B cell (primary cell): Measurements from ENCODE around the gene NINJ2. TPM values are rescaled to one million over a fixed set of nuclear protein-coding genes. Genes with fewer than 3 reads are reported as not detected.

Experiments
- ATAC-seq: fragments of 200-7000 bp; cut with Tn5 transposase; one replicate; pipeline ENCODE4 v1.10.0; 2021; ENCODE audit warnings: low read depth, mild to moderate bottlenecking, moderate number of reproducible peaks, moderate library complexity
- CTCF ChIA-PET: fragments of 350-600 bp; sonication (Branson Sonifier 250); formaldehyde crosslinking; loops from one replicate; lab custom pipeline; 2021; ENCODE audit warnings: antibody characterized with exemption, inconsistent platforms; lab: Charles Lee
- POLR2A ChIA-PET: fragments of 350-600 bp; sonication (Branson Sonifier 250); formaldehyde crosslinking; loops from one replicate; lab custom pipeline; 2021; ENCODE audit warnings: antibody characterized with exemption; lab: Charles Lee
- DNase-seq: peaks from one replicate; pipeline ENCODE4 v3.0.0; 2013
- H2AFZ ChIP-seq: 2 replicates; pipeline ENCODE4 v1.6.1; 2012; ENCODE audit warnings: mild to moderate bottlenecking, low read depth, low read length; ENCODE audit not compliant: insufficient read depth, poor library complexity, severe bottlenecking
- H3K27ac ChIP-seq, 2 donors: 1 replicate in 1 of 2; 2 replicates in 1 of 2; pipeline ENCODE4 v1.5.1; 2012 to 2013; ENCODE audit warnings: low read length in 2 of 2, mild to moderate bottlenecking in 2 of 2, moderate library complexity in 1 of 2
- H3K27me3 ChIP-seq, 4 experiments: fragments of 200-600 bp in 1 of 4; sonication (generic) in 1 of 4; replicated peaks in 1 of 4; 1 replicate in 2 of 4; 2 replicates in 2 of 4; pipeline versions ENCODE4 v1.6.1 to v1.7.0; 2013 to 2016; ENCODE audit warnings: low read length in 3 of 4, mild to moderate bottlenecking in 2 of 4, mixed read lengths in 1 of 4, moderate library complexity in 1 of 4; ENCODE audit not compliant: insufficient read depth in 4 of 4, control insufficient read depth in 3 of 4; ENCODE audit errors: control extremely low read depth in 1 of 4
- H3K36me3 ChIP-seq, 2 experiments: replicated peaks in 1 of 2; 1 replicate in 1 of 2; 2 replicates in 1 of 2; pipeline versions ENCODE4 v1.6.1 to v1.7.1; 2013; ENCODE audit warnings: low read length in 1 of 2; ENCODE audit not compliant: insufficient read depth in 2 of 2, control insufficient read depth in 1 of 2; ENCODE audit errors: control extremely low read depth in 1 of 2, extremely low read depth in 1 of 2
- H3K4me1 ChIP-seq, 2 donors: fragments of 200-600 bp in 1 of 2; sonication (generic) in 1 of 2; 1 replicate in 1 of 2; 2 replicates in 1 of 2; pipeline versions ENCODE4 v1.5.1 to v1.6.1; 2013 to 2017; ENCODE audit warnings: low read length in 2 of 2; ENCODE audit not compliant: control insufficient read depth in 2 of 2, insufficient read depth in 2 of 2
- H3K4me2 ChIP-seq: replicated peaks from 2 replicates; pipeline ENCODE3; 2012; ENCODE audit warnings: mild to moderate bottlenecking, low read depth, low read length; ENCODE audit not compliant: poor library complexity, severe bottlenecking
- H3K4me3 ChIP-seq, 5 experiments: fragments of 200-600 bp in 1 of 5; sonication (generic) in 1 of 5; 1 replicate in 3 of 5; 2 replicates in 2 of 5; pipeline versions ENCODE4 v1.5.1 to v1.7.0; 2011 to 2016; ENCODE audit warnings: low read length in 4 of 5, mild to moderate bottlenecking in 4 of 5, low read depth in 2 of 5, control low read depth in 1 of 5, moderate library complexity in 1 of 5; ENCODE audit not compliant: insufficient read depth in 1 of 5; ENCODE audit errors: control extremely low read depth in 1 of 5, extremely low read depth in 1 of 5
- H3K79me2 ChIP-seq: fragments of 200-600 bp; sonication (generic); one replicate; pipeline ENCODE4 v1.6.0; 2016; ENCODE audit warnings: low read length; ENCODE audit not compliant: control insufficient read depth, insufficient read depth
- H3K9ac ChIP-seq: fragments of 200-600 bp; sonication (generic); 2 replicates; pipeline ENCODE4 v1.6.1; 2017; ENCODE audit warnings: mild to moderate bottlenecking, low read length, moderate library complexity
- H3K9me3 ChIP-seq, 3 donors: one replicate each; pipeline versions ENCODE4 v1.6.1 to v1.7.1; 2013; ENCODE audit warnings: low read length in 2 of 3; ENCODE audit not compliant: control insufficient read depth in 2 of 3, insufficient read depth in 1 of 3; ENCODE audit errors: control extremely low read depth in 1 of 3
- H4K20me1 ChIP-seq: 2 replicates; pipeline ENCODE4 v1.6.0; 2012; ENCODE audit warnings: mild to moderate bottlenecking, low read length; ENCODE audit not compliant: insufficient read depth, control insufficient read depth, poor library complexity, severe bottlenecking
- H3K27ac Mint-ChIP-seq: one replicate; pipeline ENCODE4 v1.8.0; 2021; ENCODE audit warnings: mixed read lengths
- H3K27me3 Mint-ChIP-seq: one replicate; pipeline ENCODE4 v1.8.0; 2021; ENCODE audit warnings: mixed read lengths
- H3K4me1 Mint-ChIP-seq: one replicate; pipeline ENCODE4 v1.8.0; 2021; ENCODE audit warnings: mixed read lengths
- H3K4me3 Mint-ChIP-seq: one replicate; pipeline ENCODE4 v1.8.0; 2021; ENCODE audit warnings: mixed read lengths
- H3K9me3 Mint-ChIP-seq: one replicate; pipeline ENCODE4 v1.8.0; 2022; ENCODE audit warnings: mixed read lengths; ENCODE audit not compliant: insufficient read depth
- CTCF ChIP-seq: fragments of 200-600 bp; IDR thresholded peaks from one replicate; pipeline ENCODE4 v1.8.0; 2022; ENCODE audit warnings: antibody characterized with exemption, mild to moderate bottlenecking
- EZH2 ChIP-seq: IDR thresholded peaks from 2 replicates; pipeline ENCODE4 v1.6.1; 2012; ENCODE audit warnings: borderline replicate concordance, low read depth, mild to moderate bottlenecking, moderate library complexity, low read length; ENCODE audit not compliant: insufficient read depth, poor library complexity, severe bottlenecking
- WGBS: methylation state at CpG from one replicate; pipeline ENCODE4 v1.1.5; 2013; ENCODE audit warnings: missing lambda C conversion rate; ENCODE audit not compliant: insufficient coverage; 5-methylcytosine and 5-hydroxymethylcytosine counted together
- intact Hi-C: fragments of 100-400 bp; cut with micrococcal nuclease; formaldehyde crosslinking; loops from one replicate; pipeline ENCODE4 v1.10.0; 2022
- polyA plus RNA-seq: library from polyadenylated mRNA; depleted of rRNA; stranded (reverse); fragments of >200 nt; gene quantifications from 2 replicates; pipeline ENCODE4 v1.2.3, GENCODE V29; 2012
- total RNA-seq, 2 donors: library from RNA; stranded (reverse); fragments of 120-200 nt in 1 of 2; gene quantifications; 1 replicate in 1 of 2; 2 replicates in 1 of 2; pipeline versions ENCODE4 v1.2.3 to v1.2.4, GENCODE V29; 2013 to 2022

The NINJ2 gene
- total and polyA plus RNA-seq, 2 donors (not counting 1 experiment from before 2014, with no cell fraction given): 2.9 to 10.2 TPM

GRCh38 chr12:593396-594270 is 69.6 kb downstream of the NINJ2 start:
- Histone ChIP-seq H3K4me1 (peaks cover 5 to 16% of the 10 kb centered on the region in 2 donors), H3K27ac (no peak overlapping the region), H3K27me3 (peaks cover 0 to 5% (median 0%) of the 10 kb centered on the region in 4 experiments), H3K4me3 (no peak overlapping the region), H3K9ac (no peak overlapping the region), H2AFZ (no peak overlapping the region), H3K79me2 (no peaks in the 10 kb centered on the region), H3K9me3 (no peaks in the 10 kb centered on the region), H3K36me3 (no peaks in the 10 kb centered on the region), H3K4me2 (no peak overlapping the region), H4K20me1 (no peaks in the 10 kb centered on the region)
- Mint-ChIP-seq H3K4me3 (no peak overlapping the region), H3K9me3 (no peaks in the 10 kb centered on the region), H3K27me3 (no peaks in the 10 kb centered on the region), H3K4me1 (peaks cover 16% of the 10 kb centered on the region), H3K27ac (no peak overlapping the region)
- POLR2A ChIA-PET: no interaction called here
- ATAC-seq: no peak
- 92% methylated on average over 3 of the region's 7 CpGs for WGBS
- DNase-seq: no peak
- CTCF ChIA-PET: interaction anchor here (1.0 kb wide), 1 partner anchor 157 kb away, joined by 3 read pairs; no protein-coding TSS in a partner anchor
- intact Hi-C loops: no loop called here
- TF ChIP-seq EZH2 (no peak), CTCF (no peak)

DNA sequence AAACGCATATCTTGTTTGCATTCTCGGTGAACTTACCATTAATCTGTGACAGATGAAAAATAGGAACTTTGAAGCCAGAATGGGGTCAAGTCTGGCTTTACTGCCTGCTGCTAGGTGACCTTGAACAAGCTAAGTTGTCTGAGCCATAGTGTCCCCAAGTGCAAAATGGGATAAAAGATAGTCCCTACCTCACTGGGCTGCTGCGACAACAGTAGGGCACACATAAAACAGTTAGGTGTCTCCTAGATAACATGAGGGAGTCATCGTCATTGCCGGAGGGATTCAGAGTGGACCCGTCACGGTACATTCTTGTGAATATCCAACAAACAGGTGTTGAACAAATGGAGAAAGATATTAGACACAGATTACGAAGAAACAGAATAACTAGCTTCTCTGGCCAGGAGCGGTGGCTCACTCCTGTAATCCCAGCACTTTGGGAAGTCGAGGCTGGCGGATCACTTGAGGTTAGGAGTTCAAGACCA is 71.2 kb downstream of the NINJ2 start:
- ChIA-PET POLR2A (no interaction called here), CTCF (interaction anchor here (0.6 to 1.2 kb wide), 5 partner anchors 16 to 1030 kb away, joined by 3 to 11 read pairs (median 3); no protein-coding TSS in a partner anchor)
- no peak overlapping the region for H3K4me2 ChIP-seq
- Mint-ChIP-seq H3K4me1 (peaks cover 16% of the 10 kb centered on the region), H3K27ac (peak overlapping the region; percentile 4), H3K4me3 (no peak overlapping the region), H3K9me3 (no peaks in the 10 kb centered on the region), H3K27me3 (no peaks in the 10 kb centered on the region)
- no peaks in the 10 kb centered on the region for H3K79me2 ChIP-seq
- intact Hi-C loops: no loop called here
- H3K36me3 ChIP-seq: no peaks in the 10 kb centered on the region
- WGBS: 89% methylated on average over 11 of the region's 11 CpGs
- TF ChIP-seq EZH2 (no peak), CTCF (no peak)
- peaks cover 0 to 5% (median 0%) of the 10 kb centered on the region in 4 experiments for H3K27me3 ChIP-seq
- H4K20me1 ChIP-seq: no peaks in the 10 kb centered on the region
- peak overlapping the region; percentile 11 for H2AFZ ChIP-seq
- H3K9me3 ChIP-seq: no peaks in the 10 kb centered on the region
- H3K4me1 ChIP-seq: peaks cover 5 to 16% of the 10 kb centered on the region in 2 donors
- no peak for DNase-seq
- H3K27ac ChIP-seq: no peak overlapping the region
- no peak overlapping the region for H3K4me3 ChIP-seq
- no peak for ATAC-seq
- no peak overlapping the region for H3K9ac ChIP-seq
